Measurements from ENCODE around the gene SAMD11. TPM values are rescaled to one million over a fixed set of nuclear protein-coding genes. Genes with fewer than 3 reads are reported as not detected.

Gene SAMD11
- total and polyA plus RNA-seq, 2 of the 8 experiments (the other 6 are each of a cell fraction or from before 2014, with no cell fraction given): 0.18 to 0.30 TPM

DNA sequence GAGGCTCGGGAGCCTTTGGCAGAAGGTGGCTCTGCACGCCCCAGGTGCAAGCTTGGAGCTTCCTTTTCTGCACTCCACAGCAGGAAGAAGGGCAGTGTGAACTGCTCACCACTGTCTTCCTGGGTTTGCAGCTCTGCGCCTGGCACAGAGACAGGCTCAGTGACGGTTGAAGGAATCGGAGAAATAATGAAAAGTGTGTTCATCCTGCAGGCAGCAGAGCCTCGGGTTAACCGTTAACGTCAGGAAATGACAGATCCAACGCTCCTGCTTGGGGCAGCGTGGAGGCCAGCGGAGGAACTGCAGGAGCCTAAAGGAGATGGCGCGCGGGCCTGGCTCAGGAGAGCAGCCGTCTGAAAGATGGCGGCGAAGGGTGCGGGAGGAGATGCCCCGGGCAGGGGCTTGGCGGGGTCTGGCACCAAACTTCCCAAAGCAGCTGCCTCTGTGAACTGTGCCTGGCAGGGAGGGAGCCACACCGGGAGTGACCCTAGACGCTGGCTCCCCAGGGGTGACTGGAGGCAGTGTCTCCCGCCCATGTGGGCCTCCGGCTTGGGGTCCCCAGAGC, 10.9 kb upstream of the SAMD11 start:
- no peak overlapping the region for H3K18ac ChIP-seq (ENCODE audit: extremely low read depth, low read length)
- H2AFZ ChIP-seq (ENCODE audit: low read length): no peak overlapping the region
- H3K23ac ChIP-seq (ENCODE audit: insufficient read length): no peak overlapping the region
- H2BK12ac ChIP-seq (ENCODE audit: low read depth, low read length): 0 out of 2 replicates have a peak overlapping the region, but pooled peaks have one; percentile 9
- no peak overlapping the region; the same call in 1 of the 2 replicates for H4K8ac ChIP-seq (ENCODE audit: extremely low read depth, insufficient read depth, low read length)
- H4K91ac ChIP-seq (replicated peaks; ENCODE audit: insufficient read length, low read length): no peak overlapping the region
- H3K9me3 ChIP-seq (ENCODE audit: insufficient read depth in 2 of 2, low read depth in 1 of 2, low read length in 1 of 2): no peaks in the 10 kb centered on the region; a peak in 1 of 4 replicates
- no peak overlapping the region for H2BK120ac ChIP-seq (replicated peaks; ENCODE audit: low read depth, low read length)
- H2BK5ac ChIP-seq (ENCODE audit: low read depth, low read length): no peak overlapping the region
- 61% methylated on average over 24 of the region's 24 CpGs; no CpG with 5 or more reads in 1 of the 2 experiments for WGBS, 2 experiments (ENCODE audit: extremely low coverage in 1 of 2, insufficient coverage in 1 of 2, insufficient read length in 1 of 2, insufficient replicate concordance in 2 of 2, low coverage in 1 of 2, low lambda C conversion rate in 2 of 2, missing lambda C conversion rate in 1 of 2)
- peak in 1 of 2 experiments; percentile 63 for DNase-seq (ENCODE audit: low read depth in 1 of 2, low spot score in 2 of 2)
- peak overlapping the region; percentile 29; the same call in 1 of the 2 replicates for H2BK20ac ChIP-seq (ENCODE audit: low read length)
- H2BK15ac ChIP-seq (ENCODE audit: low read length): peak overlapping the region; percentile 81; the same call in 1 of the 2 replicates
- POLR2A ChIA-PET (ENCODE audit: partially characterized antibody): interaction anchor here (0.9 to 2.2 kb wide), 4 partner anchors 10 to 18 kb away, joined by 3 to 7 read pairs (median 4); partner anchors contain the start of gene SAMD11
- no peaks in the 10 kb centered on the region for H3K79me1 ChIP-seq (ENCODE audit: low read depth, low read length)
- peaks cover 0 to 72% (median 45%) of the 10 kb centered on the region in 4 experiments; a peak in 6 of 7 replicates for H3K27me3 ChIP-seq (replicated peaks in 1 of 4; ENCODE audit: control insufficient read depth in 3 of 4, extremely low read depth in 1 of 4, insufficient read depth in 3 of 4, low read length in 3 of 4)
- no peak overlapping the region for H3K9ac ChIP-seq (replicated peaks in 1 of 4; ENCODE audit: extremely low read depth in 1 of 4, low read depth in 3 of 4, low read length in 3 of 4)
- H2AK5ac ChIP-seq (ENCODE audit: low read depth, low read length): no peak overlapping the region
- H3K14ac ChIP-seq (ENCODE audit: insufficient read length): no peak overlapping the region
- no peak overlapping the region for H4K5ac ChIP-seq (ENCODE audit: insufficient read length, low read depth, low read length)
- CTCF ChIA-PET (ENCODE audit: partially characterized antibody): interaction anchor here (0.9 to 2.0 kb wide), 8 partner anchors 8 to 32 kb away, joined by 3 to 18 read pairs (median 6); partner anchors contain the start of gene SAMD11
- H3K4ac ChIP-seq (replicated peaks; ENCODE audit: insufficient read length, low read depth, low read length): no peak overlapping the region
- H3K4me3 ChIP-seq (ENCODE audit: extremely low read depth in 1 of 4, insufficient read depth in 2 of 4, low read depth in 3 of 4, low read length in 4 of 4): no peak overlapping the region
- no peak for FAIRE-seq
- H3K27ac ChIP-seq (ENCODE audit: low read depth, low read length): no peak overlapping the region
- no peaks in the 10 kb centered on the region for H3K23me2 ChIP-seq (ENCODE audit: low read depth, low read length)
- H3K4me1 ChIP-seq (replicated peaks in 1 of 4; ENCODE audit: control insufficient read depth in 3 of 4, insufficient read depth in 4 of 4, low read length in 3 of 4): no peaks in the 10 kb centered on the region; a peak in 1 of 7 replicates
- no peak overlapping the region for H3K4me2 ChIP-seq (ENCODE audit: insufficient read depth in 1 of 2, low read depth in 2 of 2, low read length in 2 of 2)
- peaks cover 5 to 9% of the 10 kb centered on the region in 2 experiments for H4K20me1 ChIP-seq (replicated peaks in 1 of 2; ENCODE audit: control insufficient read depth in 1 of 2, insufficient read depth in 2 of 2, low read length in 2 of 2)
- no peaks in the 10 kb centered on the region for H3K79me2 ChIP-seq (ENCODE audit: control insufficient read depth in 1 of 2, insufficient read depth in 2 of 2, low read length in 2 of 2)
- H3K56ac ChIP-seq (replicated peaks; ENCODE audit: insufficient read length, low read depth, low read length): no peak overlapping the region
- H3K36me3 ChIP-seq (ENCODE audit: control insufficient read depth in 2 of 4, insufficient read depth in 4 of 4, low read length in 3 of 4): no peaks in the 10 kb centered on the region
- TF ChIP-seq BCL11A (IDR thresholded peaks at IDR 0.05; ENCODE audit: low read depth in 2 of 2, low read length in 2 of 2): no peak
- TF ChIP-seq, protein P1, sequence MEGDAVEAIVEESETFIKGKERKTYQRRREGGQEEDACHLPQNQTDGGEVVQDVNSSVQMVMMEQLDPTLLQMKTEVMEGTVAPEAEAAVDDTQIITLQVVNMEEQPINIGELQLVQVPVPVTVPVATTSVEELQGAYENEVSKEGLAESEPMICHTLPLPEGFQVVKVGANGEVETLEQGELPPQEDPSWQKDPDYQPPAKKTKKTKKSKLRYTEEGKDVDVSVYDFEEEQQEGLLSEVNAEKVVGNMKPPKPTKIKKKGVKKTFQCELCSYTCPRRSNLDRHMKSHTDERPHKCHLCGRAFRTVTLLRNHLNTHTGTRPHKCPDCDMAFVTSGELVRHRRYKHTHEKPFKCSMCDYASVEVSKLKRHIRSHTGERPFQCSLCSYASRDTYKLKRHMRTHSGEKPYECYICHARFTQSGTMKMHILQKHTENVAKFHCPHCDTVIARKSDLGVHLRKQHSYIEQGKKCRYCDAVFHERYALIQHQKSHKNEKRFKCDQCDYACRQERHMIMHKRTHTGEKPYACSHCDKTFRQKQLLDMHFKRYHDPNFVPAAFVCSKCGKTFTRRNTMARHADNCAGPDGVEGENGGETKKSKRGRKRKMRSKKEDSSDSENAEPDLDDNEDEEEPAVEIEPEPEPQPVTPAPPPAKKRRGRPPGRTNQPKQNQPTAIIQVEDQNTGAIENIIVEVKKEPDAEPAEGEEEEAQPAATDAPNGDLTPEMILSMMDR (IDR thresholded peaks at IDR 0.05; ENCODE audit: control extremely low read depth in 1 of 3, insufficient read depth in 1 of 3, low read depth in 1 of 3, low read length in 3 of 3): peak in 2 of 3 experiments; percentile 18 to 52; a peak in 2 of 4 replicates
- peak; percentile 78 for TF ChIP-seq YY1 (IDR thresholded peaks at IDR 0.05; ENCODE audit: low read depth, low read length)
- no peak for TF ChIP-seq PHF8 (conservative IDR thresholded peaks at IDR 0.05; ENCODE audit: low read depth, low read length)
- peak in 1 of 2 experiments; percentile 38; a peak in 1 of 4 replicates for TF ChIP-seq SIN3A (conservative IDR thresholded peaks at IDR 0.05 in 1 of 2, IDR thresholded peaks at IDR 0.05 in 1 of 2; ENCODE audit: low read depth in 1 of 2, low read length in 2 of 2)
